Measurements from ENCODE around the gene PDZK1IP1. TPM values are rescaled to one million over a fixed set of nuclear protein-coding genes. Genes with fewer than 3 reads are reported as not detected.
A peak's percentile ranks its signal among the peaks of the same experiment; 100 is the strongest.
"Not testable (repeated sequence)": the region's sequence is repeated elsewhere in the genome, so short reads cannot be mapped to it uniquely, and the experiment has no call there.

The PDZK1IP1 gene
- total RNA-seq, 1 donor from 2014 or later, result not detected

DNA sequence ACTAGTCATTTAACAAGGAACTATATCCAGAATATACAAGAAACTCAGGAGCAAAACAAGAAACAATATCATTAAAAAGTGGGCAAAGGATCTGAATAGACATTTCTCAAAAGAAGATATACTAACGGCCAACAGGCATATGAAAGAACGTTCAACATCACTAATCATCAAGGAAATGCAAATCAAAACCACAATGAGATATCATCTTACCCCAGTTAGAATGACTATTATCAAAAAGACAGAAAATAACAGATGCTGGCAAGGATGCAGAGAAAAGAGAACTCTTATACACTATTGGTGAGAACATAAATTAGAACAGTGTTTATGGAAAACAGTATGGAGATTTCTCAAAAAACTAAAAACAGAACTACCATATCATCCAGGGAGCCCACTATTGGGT lies 13.7 kb upstream of the PDZK1IP1 start:
- H3K9me3 Mint-ChIP-seq; H3K4me3 Mint-ChIP-seq; H3K27ac Mint-ChIP-seq; intact Hi-C loops (cut with micrococcal nuclease); H3K4me1 Mint-ChIP-seq (ENCODE audit: low read depth); H3K36me3 Mint-ChIP-seq (ENCODE audit: low read depth); DNase-seq (ENCODE audit: low spot score): not testable (repeated sequence)
- peaks cover 26% of the 10 kb centered on the region for H3K27me3 Mint-ChIP-seq (ENCODE audit: insufficient read depth)

DNA sequence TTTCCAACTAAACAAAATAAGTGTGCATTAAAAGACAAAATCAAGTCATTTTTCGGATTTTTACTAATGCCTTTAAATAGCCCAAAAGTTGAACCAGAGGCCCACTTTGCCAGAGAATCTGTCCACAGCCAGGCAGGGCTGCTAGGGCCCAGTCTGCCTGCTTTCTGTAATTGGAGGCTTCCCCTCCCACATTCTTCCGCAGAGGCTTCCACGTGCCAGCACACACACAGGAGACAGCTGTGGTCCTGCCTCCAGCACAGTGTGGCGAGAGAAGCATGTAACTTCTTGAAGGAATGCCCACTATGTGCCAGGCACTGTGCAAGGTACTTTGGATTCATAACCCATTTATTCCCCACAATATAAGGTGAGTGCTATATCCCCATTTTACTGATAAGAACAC lies 11.3 kb upstream of the PDZK1IP1 start:
- intact Hi-C loops (cut with micrococcal nuclease), result no loop called here
- no peak overlapping the region for H3K27ac Mint-ChIP-seq
- no peaks in the 10 kb centered on the region for H3K4me1 Mint-ChIP-seq (ENCODE audit: low read depth)
- no peaks in the 10 kb centered on the region for H3K36me3 Mint-ChIP-seq (ENCODE audit: low read depth)
- H3K9me3 Mint-ChIP-seq, result no peaks in the 10 kb centered on the region
- DNase-seq (ENCODE audit: low spot score), result no peak
- no peak overlapping the region for H3K4me3 Mint-ChIP-seq
- H3K27me3 Mint-ChIP-seq (ENCODE audit: insufficient read depth), result peaks cover 22% of the 10 kb centered on the region

DNA sequence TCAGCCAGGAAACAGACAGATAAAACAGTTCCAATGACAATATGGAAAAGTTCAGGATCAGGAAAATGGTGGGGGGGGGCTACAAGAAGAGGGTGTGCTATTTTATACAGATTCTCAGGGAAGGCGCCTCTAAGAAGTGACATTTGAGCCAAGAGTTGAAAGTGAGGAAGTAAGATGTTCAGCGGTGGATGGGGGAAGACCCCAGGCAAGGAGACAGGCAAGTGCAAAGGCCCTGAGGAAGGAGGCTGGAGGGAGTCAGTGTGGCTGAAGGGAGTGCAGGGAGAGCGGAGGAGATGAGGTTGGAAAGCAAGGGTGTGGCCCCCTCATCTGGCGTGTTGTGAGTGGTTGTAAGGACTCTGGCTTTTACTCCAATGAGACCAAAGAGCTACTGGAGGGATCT lies 8.4 kb upstream of the PDZK1IP1 start:
- Mint-ChIP-seq H3K27ac (no peak overlapping the region), H3K36me3 (ENCODE audit: low read depth) (no peaks in the 10 kb centered on the region), H3K4me3 (no peak overlapping the region), H3K4me1 (ENCODE audit: low read depth) (no peaks in the 10 kb centered on the region), H3K27me3 (ENCODE audit: insufficient read depth) (peaks cover 14% of the 10 kb centered on the region), H3K9me3 (no peaks in the 10 kb centered on the region)
- no peak for DNase-seq (ENCODE audit: low spot score)
- intact Hi-C loops (cut with micrococcal nuclease), result no loop called here

DNA sequence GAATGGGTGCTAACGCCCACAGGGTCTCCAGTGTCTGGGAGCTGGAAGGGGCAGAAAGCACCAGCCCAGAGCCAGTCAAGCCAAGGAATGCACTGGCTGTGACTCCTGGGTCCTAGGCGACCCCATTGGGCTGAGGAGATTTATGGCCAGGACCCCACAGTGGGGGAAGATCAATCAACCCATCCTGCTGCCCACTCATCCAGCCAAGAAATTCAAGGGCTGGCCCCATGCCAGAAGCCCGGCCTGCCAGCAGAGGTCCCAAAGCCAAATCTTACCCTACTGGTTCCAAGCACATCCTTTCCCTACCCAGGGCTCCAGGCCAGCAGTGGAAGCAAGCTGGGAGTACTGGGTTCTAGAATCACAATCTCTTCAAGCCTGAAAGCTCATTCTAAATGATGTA lies 6.8 kb upstream of the PDZK1IP1 start:
- Mint-ChIP-seq H3K36me3 (ENCODE audit: low read depth) (no peaks in the 10 kb centered on the region), H3K9me3 (no peaks in the 10 kb centered on the region), H3K27ac (no peak overlapping the region), H3K27me3 (ENCODE audit: insufficient read depth) (peaks cover 7% of the 10 kb centered on the region), H3K4me3 (no peak overlapping the region), H3K4me1 (ENCODE audit: low read depth) (no peaks in the 10 kb centered on the region)
- intact Hi-C loops (cut with micrococcal nuclease), result no loop called here
- DNase-seq (ENCODE audit: low spot score), result no peak

DNA sequence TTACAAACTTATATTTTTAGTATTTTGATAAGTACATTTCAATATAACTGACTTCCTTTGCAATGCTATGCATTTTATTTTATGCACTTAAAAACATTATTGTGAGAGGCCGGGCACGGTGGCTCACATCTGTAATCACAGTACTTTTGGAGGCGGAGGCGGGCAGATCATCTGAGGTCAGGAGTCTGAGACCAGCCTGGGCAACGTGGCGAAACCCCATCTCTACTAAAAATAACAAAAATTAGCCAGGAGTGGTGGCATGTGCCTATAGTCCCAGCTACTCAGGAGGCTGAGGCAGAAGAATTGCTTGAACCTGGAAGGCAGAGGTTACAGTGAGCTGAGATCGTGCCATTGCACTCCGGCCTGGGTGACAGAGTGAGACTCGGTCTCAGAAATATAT lies 6.1 kb upstream of the PDZK1IP1 start:
- H3K27ac Mint-ChIP-seq; H3K4me1 Mint-ChIP-seq (ENCODE audit: low read depth); H3K36me3 Mint-ChIP-seq (ENCODE audit: low read depth); intact Hi-C loops (cut with micrococcal nuclease); H3K4me3 Mint-ChIP-seq; H3K27me3 Mint-ChIP-seq (ENCODE audit: insufficient read depth); H3K9me3 Mint-ChIP-seq; DNase-seq (ENCODE audit: low spot score): not testable (repeated sequence)

DNA sequence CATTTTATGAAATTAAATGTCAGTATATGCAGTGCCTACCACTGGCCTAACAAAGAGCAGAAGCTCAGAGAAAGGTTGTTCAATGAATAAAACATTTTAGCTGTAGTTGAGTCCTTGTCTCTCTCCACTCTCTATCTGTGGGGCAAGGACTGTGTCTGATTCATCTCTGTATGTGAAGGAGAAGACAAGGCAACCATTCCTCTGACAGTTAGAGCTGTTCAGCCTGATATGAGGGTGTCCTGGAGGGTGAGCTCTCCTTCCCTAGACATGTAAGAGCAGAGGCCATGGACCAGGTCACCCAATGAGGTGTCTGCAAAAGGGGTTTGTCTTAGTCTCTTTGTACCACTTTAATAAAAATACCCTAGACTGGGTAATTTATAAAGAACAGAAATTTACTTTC lies 4.5 kb upstream of the PDZK1IP1 start:
- Mint-ChIP-seq H3K9me3 (no peaks in the 10 kb centered on the region), H3K27me3 (ENCODE audit: insufficient read depth) (peaks cover 5% of the 10 kb centered on the region), H3K4me3 (no peak overlapping the region), H3K36me3 (ENCODE audit: low read depth) (no peaks in the 10 kb centered on the region), H3K27ac (no peak overlapping the region), H3K4me1 (ENCODE audit: low read depth) (no peaks in the 10 kb centered on the region)
- no peak for DNase-seq (ENCODE audit: low spot score)
- intact Hi-C loops (cut with micrococcal nuclease), result no loop called here

DNA sequence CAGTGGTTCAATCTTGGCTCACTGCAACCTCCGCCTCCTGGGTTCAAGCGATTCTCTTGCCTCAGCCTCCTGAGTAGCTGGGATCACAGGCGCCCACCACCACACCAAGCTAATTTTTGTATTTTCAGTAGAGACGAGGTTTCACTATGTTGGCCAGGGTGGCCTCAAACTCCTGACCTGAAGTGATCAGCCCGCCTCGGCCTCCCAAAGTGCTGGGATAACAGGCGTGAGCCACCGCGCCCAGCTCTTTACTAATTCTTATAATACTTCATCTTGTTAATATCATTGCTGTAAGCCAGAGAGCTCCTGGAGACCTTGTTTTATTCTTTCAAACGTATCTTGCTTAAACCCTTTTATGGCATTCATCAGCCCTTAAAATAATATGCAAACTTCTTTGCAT lies 3.7 kb upstream of the PDZK1IP1 start:
- not testable (repeated sequence) for H3K4me1 Mint-ChIP-seq (ENCODE audit: low read depth); H3K27ac Mint-ChIP-seq; H3K27me3 Mint-ChIP-seq (ENCODE audit: insufficient read depth); H3K4me3 Mint-ChIP-seq; H3K36me3 Mint-ChIP-seq (ENCODE audit: low read depth); DNase-seq (ENCODE audit: low spot score); H3K9me3 Mint-ChIP-seq
- intact Hi-C loops (cut with micrococcal nuclease), result loop anchor here (1.0 to 2.0 kb wide), 3 partner anchors 70 to 517 kb away; no protein-coding TSS in a partner anchor

DNA sequence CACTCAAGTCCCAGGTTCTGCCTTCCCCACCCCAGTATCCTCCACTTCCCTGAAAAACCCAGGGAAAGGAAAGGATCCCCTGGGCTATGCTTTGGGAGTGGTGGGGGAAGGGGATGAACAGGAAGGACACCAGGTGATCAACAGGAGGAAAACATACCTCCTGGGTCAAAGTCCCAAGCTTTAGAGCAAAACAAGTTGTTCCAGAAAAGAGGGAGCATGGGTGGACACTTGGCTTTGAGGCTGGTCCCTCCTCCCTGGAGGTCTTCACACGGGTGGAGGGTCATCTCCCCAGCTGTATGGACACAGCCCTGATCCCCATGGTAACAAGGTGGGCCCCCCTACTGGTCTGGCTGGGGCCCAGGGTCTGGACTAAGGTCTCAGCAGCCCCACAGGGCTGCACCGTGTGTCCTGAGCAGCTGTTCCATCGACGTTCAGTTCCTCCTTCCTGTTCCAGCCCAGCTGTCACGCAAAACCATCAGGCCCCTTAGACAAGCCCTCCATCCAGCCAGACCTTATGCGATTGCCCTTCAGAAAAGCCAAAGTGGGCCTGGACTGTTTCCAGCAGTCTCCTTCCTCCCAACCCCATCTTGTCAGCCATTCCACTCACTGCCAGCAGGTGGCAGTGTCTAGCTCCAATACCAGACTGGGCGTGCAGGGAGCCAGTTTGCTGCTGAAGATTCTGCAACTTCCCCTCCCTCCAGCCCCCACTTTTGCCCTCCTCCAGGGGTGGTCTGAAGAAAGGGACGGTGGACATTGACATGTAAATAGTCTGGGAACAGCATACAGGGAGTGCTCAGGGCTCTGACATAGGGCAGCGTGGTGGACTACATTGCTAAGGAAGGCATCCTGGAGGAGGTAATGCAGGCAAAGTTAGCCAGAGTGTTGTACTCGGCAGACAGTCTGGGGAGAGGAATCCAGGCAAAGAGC lies 2.9 kb upstream of the PDZK1IP1 start:
- H3K4me3 Mint-ChIP-seq, result no peak overlapping the region

DNA sequence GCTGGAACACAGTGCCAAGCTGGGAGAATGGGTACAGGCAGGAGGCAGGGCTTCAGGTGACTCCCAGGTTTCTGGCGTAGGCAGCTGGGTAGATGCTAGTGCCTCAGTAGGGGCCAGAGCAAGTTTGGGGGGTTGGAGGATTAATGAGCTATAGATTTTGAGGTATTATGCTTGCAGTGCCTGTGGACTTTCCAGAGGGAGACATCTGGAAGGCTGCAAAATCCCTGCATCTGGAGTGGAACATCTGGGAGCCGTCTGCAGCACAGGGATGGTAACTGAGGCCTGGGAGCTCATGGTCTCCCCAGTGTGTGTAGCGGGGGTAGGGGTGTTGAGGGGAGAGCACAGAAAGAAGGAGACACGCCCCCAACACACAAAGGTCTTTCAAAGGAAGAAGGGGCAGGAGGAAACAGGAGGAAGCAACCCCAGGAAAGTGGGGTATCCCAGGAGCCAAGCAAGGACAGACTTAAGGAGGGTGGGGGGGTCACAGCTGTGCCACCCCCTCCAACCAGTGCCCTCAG lies 2.2 kb upstream of the PDZK1IP1 start:
- Mint-ChIP-seq H3K27ac (no peak overlapping the region), H3K4me3 (no peak overlapping the region), H3K4me1 (ENCODE audit: low read depth) (no peaks in the 10 kb centered on the region), H3K9me3 (no peaks in the 10 kb centered on the region), H3K36me3 (ENCODE audit: low read depth) (no peaks in the 10 kb centered on the region), H3K27me3 (ENCODE audit: insufficient read depth) (peaks cover 2% of the 10 kb centered on the region)
- DNase-seq (ENCODE audit: low spot score), result no peak
- intact Hi-C loops (cut with micrococcal nuclease), result loop anchor here (2.0 kb wide), 1 partner anchor 233 kb away; no protein-coding TSS in a partner anchor

More for the DNA sequence above, 2.9 kb upstream of the PDZK1IP1 start:
- no peaks in the 10 kb centered on the region for H3K36me3 Mint-ChIP-seq (ENCODE audit: low read depth)
- peaks cover 3% of the 10 kb centered on the region for H3K27me3 Mint-ChIP-seq (ENCODE audit: insufficient read depth)
- peak; percentile 54 for DNase-seq (ENCODE audit: low spot score)
- intact Hi-C loops (cut with micrococcal nuclease), result loop anchor here (1.0 to 2.0 kb wide), 3 partner anchors 71 to 518 kb away; no protein-coding TSS in a partner anchor
- H3K4me1 Mint-ChIP-seq (ENCODE audit: low read depth), result no peaks in the 10 kb centered on the region
- no peaks in the 10 kb centered on the region for H3K9me3 Mint-ChIP-seq
- no peak overlapping the region for H3K27ac Mint-ChIP-seq

DNA sequence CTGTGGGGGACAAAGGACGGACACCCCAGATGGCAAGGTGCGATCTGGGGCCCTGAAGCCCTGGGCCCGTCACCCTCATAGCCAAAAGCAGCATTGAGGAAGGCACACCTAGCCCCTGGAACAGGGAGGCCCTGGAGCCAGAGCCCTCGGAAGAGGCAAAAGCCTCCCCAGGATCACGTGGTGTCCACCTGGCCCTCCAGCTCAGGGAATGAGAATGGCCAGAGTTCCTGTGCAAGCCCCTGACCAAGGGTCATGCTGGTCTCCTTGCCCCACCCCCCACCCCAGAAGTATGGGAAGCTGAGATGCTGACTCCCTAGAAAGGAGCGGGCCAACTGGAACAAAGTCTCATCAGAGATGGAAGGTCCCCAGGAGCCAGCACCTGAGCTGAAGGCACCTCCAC lies 1.0 kb upstream of the PDZK1IP1 start:
- no peaks in the 10 kb centered on the region for H3K9me3 Mint-ChIP-seq
- no peak for DNase-seq (ENCODE audit: low spot score)
- H3K27me3 Mint-ChIP-seq (ENCODE audit: insufficient read depth), result peaks cover 2% of the 10 kb centered on the region
- H3K4me1 Mint-ChIP-seq (ENCODE audit: low read depth), result no peaks in the 10 kb centered on the region
- intact Hi-C loops (cut with micrococcal nuclease), result no loop called here
- no peaks in the 10 kb centered on the region for H3K36me3 Mint-ChIP-seq (ENCODE audit: low read depth)
- no peak overlapping the region for H3K4me3 Mint-ChIP-seq
- no peak overlapping the region for H3K27ac Mint-ChIP-seq

DNA sequence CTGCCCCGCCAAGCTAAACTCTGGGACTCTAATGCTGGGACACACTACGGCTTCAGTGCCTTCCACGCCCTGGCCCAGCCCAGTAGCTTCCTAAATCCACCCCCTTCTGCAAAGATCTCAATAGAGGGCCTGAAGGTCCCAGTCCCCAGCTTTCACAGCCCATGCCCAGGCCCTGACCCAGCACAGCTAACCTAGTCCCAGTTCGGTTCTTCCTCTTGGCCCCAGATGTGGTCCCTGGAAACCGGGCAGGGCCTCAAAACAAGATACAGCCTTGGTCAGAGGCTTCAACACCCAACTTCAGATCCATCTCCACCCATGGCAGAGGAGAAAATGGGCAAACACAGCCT lies 646 bp upstream of the PDZK1IP1 start:
- H3K9me3 Mint-ChIP-seq, result no peaks in the 10 kb centered on the region
- H3K4me1 Mint-ChIP-seq (ENCODE audit: low read depth), result no peaks in the 10 kb centered on the region
- intact Hi-C loops (cut with micrococcal nuclease), result no loop called here

DNA sequence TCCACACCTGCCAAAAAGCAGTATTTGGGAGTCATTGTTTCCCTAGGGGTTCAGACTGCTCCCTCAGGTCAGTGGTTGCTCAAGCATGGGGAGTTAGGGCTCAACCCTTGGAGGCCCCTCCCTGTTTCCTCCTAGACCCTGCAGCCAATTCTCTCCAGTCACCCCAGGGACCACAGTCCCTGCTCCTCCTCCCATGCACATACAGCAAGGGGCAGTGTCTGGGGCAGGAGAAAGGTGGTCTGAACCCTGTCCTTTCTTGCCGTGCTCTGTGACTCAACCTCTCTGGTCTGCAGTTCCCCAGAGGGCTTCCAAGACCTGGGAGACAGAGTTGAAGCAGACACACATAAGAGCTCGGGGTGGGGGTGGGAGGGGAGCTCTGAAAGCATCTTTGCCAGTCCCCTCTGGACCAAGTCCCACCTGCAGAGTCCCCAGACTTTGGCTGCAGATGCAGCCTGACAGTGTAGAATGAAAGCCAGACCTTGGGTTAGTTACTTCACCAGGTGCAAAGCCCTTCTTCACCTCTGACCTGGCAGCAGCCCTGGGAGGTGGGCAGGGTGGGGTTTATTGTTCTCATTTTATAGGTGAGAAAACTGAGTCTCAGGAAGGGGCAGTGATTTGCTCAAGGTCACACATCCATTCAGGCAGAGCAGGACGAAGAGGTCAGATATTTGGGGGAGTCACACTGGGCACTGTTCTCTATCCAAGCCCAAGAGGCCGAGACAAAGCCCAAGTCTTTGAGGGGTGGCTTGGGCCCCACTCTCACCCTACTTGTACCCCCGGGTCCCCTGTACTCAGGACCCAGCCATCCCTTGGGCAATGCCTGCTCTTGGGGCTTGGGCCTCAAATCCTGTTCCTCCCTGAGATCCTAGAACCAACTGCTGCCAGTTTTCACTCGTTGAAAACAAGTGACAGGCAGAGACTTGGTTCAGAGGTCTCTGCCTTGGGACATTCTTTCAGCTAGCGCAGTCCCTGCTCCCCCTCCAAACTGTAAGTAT lies 748 bp downstream of the PDZK1IP1 start:
- no peak overlapping the region for H3K4me3 Mint-ChIP-seq
- H3K36me3 Mint-ChIP-seq (ENCODE audit: low read depth), result no peaks in the 10 kb centered on the region
- no peaks in the 10 kb centered on the region for H3K9me3 Mint-ChIP-seq
- intact Hi-C loops (cut with micrococcal nuclease), result no loop called here
- DNase-seq (ENCODE audit: low spot score), result no peak
- H3K27ac Mint-ChIP-seq, result no peak overlapping the region
- H3K27me3 Mint-ChIP-seq (ENCODE audit: insufficient read depth), result peaks cover 4% of the 10 kb centered on the region
- no peaks in the 10 kb centered on the region for H3K4me1 Mint-ChIP-seq (ENCODE audit: low read depth)

More for the DNA sequence above, 646 bp upstream of the PDZK1IP1 start:
- no peak overlapping the region for H3K4me3 Mint-ChIP-seq
- peaks cover 2% of the 10 kb centered on the region for H3K27me3 Mint-ChIP-seq (ENCODE audit: insufficient read depth)
- no peak for DNase-seq (ENCODE audit: low spot score)
- no peaks in the 10 kb centered on the region for H3K36me3 Mint-ChIP-seq (ENCODE audit: low read depth)
- H3K27ac Mint-ChIP-seq, result no peak overlapping the region

DNA sequence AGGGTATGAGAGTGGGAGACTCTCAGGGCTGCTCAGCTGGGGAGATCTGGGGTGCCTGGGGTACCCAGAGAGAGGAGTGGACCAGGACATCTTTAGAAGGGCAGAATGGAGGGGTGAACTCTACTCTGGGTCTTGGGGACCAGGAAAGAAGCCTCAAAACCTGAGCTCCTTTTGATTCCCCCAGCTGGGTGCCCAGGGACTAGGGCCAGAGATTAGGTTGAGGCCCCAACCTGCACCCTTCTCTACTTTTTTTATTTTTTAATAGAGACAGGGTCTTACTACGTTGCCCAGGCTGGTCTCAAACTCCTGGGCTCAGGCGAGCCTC lies 1.9 kb downstream of the PDZK1IP1 start:
- Mint-ChIP-seq H3K4me1 (ENCODE audit: low read depth) (no peaks in the 10 kb centered on the region), H3K4me3 (no peak overlapping the region), H3K9me3 (no peaks in the 10 kb centered on the region), H3K36me3 (ENCODE audit: low read depth) (no peaks in the 10 kb centered on the region), H3K27me3 (ENCODE audit: insufficient read depth) (peaks cover 5% of the 10 kb centered on the region), H3K27ac (no peak overlapping the region)
- intact Hi-C loops (cut with micrococcal nuclease), result no loop called here
- DNase-seq (ENCODE audit: low spot score), result no peak
